ENCODE results near the gene GPER1. TPM values are rescaled to one million over a fixed set of nuclear protein-coding genes. Genes with fewer than 3 reads are reported as not detected.
A peak's percentile ranks its signal among the peaks of the same experiment; 100 is the strongest.

GPER1 gene
- total and polyA plus RNA-seq, 12 donors = 1.9 to 44.1 (median 20.1) TPM

DNA sequence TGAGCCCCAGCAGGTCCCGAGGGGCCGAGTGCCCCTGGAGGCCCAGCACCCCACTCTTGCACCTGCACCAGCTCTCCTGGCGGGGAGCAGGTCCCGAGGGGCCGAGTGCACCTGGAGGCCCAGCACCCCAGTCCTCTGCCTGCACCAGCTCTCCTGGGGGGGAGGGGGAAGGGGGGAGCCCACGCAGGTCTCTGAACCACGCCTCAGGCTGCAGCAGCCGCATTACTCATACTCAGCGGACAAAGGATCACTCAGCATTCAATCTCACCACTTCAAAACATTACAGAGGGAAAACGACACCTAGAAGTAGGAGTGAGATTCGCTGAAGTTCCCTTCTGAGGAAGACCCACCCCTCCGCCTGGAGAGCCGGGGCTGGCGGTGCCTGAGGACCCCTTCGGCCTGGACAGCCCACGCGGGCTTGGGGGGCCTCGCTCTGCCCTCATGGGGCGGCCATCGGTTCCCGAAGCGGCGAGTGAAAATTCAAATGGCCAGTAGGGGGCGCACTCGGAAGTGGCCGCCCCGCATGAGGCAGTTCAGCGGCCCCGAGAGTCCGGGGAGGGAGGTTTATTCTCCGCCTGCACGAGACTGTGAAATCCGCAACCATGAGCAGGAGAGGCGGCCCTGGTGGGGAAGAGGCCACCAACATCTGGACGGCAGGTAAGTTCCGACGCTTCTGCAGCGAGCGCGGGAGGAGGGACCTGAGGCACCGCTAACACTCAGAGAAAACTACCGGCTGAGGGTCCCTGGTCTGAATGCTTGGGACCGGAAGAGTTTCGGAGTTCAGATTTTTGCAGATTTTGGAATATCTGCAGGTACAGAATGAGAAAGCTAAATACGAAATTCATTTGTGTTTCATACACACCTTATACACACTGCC lies 1.1 kb upstream of the GPER1 start:
- peak; percentile 62 to 83 (median 80) for DNase-seq
- Histone ChIP-seq H3K9me3 (replicated peaks in 1 of 3) (no peaks in the 10 kb centered on the region), H3K4me3 (peak overlapping the region in 3 of 4 donors; percentile 9 to 60 (median 23)), H3K36me3 (replicated peaks in 1 of 2) (peaks cover 0 to 3% of the 10 kb centered on the region in 2 donors), H3K4me1 (replicated peaks in 1 of 2) (peaks cover 28 to 34% of the 10 kb centered on the region in 2 donors), H3K27me3 (no peaks in the 10 kb centered on the region), H3K27ac (peak overlapping the region in 4 of 5 donors; percentile 24 to 82 (median 74))
- intact Hi-C loops (cut with DNase I) = loop anchor here in 1 of 2 donors (5.0 kb wide), 1 partner anchor 55 kb away; no protein-coding TSS in a partner anchor
- TF ChIP-seq, protein P1, sequence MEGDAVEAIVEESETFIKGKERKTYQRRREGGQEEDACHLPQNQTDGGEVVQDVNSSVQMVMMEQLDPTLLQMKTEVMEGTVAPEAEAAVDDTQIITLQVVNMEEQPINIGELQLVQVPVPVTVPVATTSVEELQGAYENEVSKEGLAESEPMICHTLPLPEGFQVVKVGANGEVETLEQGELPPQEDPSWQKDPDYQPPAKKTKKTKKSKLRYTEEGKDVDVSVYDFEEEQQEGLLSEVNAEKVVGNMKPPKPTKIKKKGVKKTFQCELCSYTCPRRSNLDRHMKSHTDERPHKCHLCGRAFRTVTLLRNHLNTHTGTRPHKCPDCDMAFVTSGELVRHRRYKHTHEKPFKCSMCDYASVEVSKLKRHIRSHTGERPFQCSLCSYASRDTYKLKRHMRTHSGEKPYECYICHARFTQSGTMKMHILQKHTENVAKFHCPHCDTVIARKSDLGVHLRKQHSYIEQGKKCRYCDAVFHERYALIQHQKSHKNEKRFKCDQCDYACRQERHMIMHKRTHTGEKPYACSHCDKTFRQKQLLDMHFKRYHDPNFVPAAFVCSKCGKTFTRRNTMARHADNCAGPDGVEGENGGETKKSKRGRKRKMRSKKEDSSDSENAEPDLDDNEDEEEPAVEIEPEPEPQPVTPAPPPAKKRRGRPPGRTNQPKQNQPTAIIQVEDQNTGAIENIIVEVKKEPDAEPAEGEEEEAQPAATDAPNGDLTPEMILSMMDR (IDR thresholded peaks at IDR 0.05) = peak; percentile 70 to 96 (median 90)
- TF ChIP-seq POLR2A (IDR thresholded peaks at IDR 0.05) = peak in 1 of 2 donors; percentile 27
- 7 to 14% (median 8%) methylated on average over 20 to 45 of the region's 45 CpGs for WGBS, 4 donors

GRCh38 chr7:1087465-1087814 lies 473 bp upstream of the GPER1 start:
- Histone ChIP-seq H3K27ac (peak overlapping the region in 3 of 5 donors; percentile 68 to 82 (median 80)), H3K9me3 (replicated peaks in 1 of 3) (no peaks in the 10 kb centered on the region), H3K36me3 (replicated peaks in 1 of 2) (peaks cover 0 to 9% of the 10 kb centered on the region in 2 donors), H3K27me3 (no peaks in the 10 kb centered on the region), H3K4me1 (replicated peaks in 1 of 2) (peaks cover 28 to 34% of the 10 kb centered on the region in 2 donors), H3K4me3 (peak overlapping the region in 2 of 4 donors; percentile 23 to 60)
- DNase-seq = peak in 1 of 7 donors; percentile 22
- TF ChIP-seq, protein P1 (IDR thresholded peaks at IDR 0.05) = no peak
- TF ChIP-seq POLR2A (IDR thresholded peaks at IDR 0.05) = no peak
- 10 to 26% (median 19%) methylated on average over 6 of the region's 6 CpGs for WGBS, 4 donors
- intact Hi-C loops (cut with DNase I) = loop anchor here in 1 of 2 donors (5.0 kb wide), 1 partner anchor 55 kb away; no protein-coding TSS in a partner anchor

GRCh38 chr7:1090236-1090635 lies 2.3 kb downstream of the GPER1 start:
- Histone ChIP-seq H3K4me3 (no peak overlapping the region), H3K36me3 (replicated peaks in 1 of 2) (peaks cover 0 to 23% of the 10 kb centered on the region in 2 donors), H3K27ac (no peak overlapping the region), H3K27me3 (no peaks in the 10 kb centered on the region), H3K4me1 (replicated peaks in 1 of 2) (peaks cover 28 to 34% of the 10 kb centered on the region in 2 donors), H3K9me3 (replicated peaks in 1 of 3) (no peaks in the 10 kb centered on the region)
- WGBS, 4 donors = 85 to 90% (median 86%) methylated on average over 7 to 21 of the region's 21 CpGs
- intact Hi-C loops (cut with DNase I) = no loop called here
- no peak for DNase-seq
- no peak for TF ChIP-seq POLR2A (IDR thresholded peaks at IDR 0.05)
- TF ChIP-seq, protein P1 (IDR thresholded peaks at IDR 0.05) = no peak

Measured in adrenal gland (tissue), 12 donors.